AG04449 (cell line): Measurements from ENCODE around the gene PLPPR3.
"Not testable (repeated sequence)": the region's sequence is repeated elsewhere in the genome, so short reads cannot be mapped to it uniquely, and the experiment has no call there.

Source experiments
- CTCF ChIA-PET: fragments of 350-600 bp; formaldehyde crosslinking; extraction: SDS; loops from one replicate; lab custom pipeline; 2021; ENCODE audit warnings: antibody characterized with exemption; lab: Yijun Ruan, JAX
- POLR2A ChIA-PET: fragments of 400-600, 350-600 bp; formaldehyde crosslinking; extraction: SDS; loops from one replicate; lab custom pipeline; 2020; ENCODE audit warnings: antibody characterized with exemption, inconsistent platforms; lab: Yijun Ruan, JAX
- DNase-seq: peaks from one replicate; pipeline ENCODE4 v3.0.0-alpha.2; 2010; ENCODE audit warnings: low read depth, low spot score
- H3K4me3 ChIP-seq: 2 replicates; pipeline ENCODE4 v1.5.1; 2011; ENCODE audit warnings: low read depth, mild to moderate bottlenecking, control low read depth, low read length
- CTCF ChIP-seq: IDR thresholded peaks from one replicate; pipeline ENCODE4 v1.5.1; 2011; ENCODE audit warnings: mild to moderate bottlenecking, moderate library complexity, low read length, control low read depth, inconsistent platforms; ENCODE audit not compliant: insufficient read depth; ENCODE audit errors: missing control alignments

PLPPR3 gene

GRCh38 chr19:850221-850978 is 28.6 kb upstream of the PLPPR3 start:
- no peak overlapping the region; the same call in 1 of the 2 replicates for H3K4me3 ChIP-seq
- POLR2A ChIA-PET: interaction anchor here (0.8 kb wide), 1 partner anchor 52 kb away, joined by 4 read pairs; no protein-coding TSS in a partner anchor
- peak; percentile 47 for DNase-seq
- CTCF ChIA-PET: interaction anchor here (0.8 to 3.1 kb wide), 7 partner anchors 8 to 73 kb away, joined by 3 to 27 read pairs (median 4); partner anchors contain the start of gene CFD
- no peak for TF ChIP-seq CTCF

DNA sequence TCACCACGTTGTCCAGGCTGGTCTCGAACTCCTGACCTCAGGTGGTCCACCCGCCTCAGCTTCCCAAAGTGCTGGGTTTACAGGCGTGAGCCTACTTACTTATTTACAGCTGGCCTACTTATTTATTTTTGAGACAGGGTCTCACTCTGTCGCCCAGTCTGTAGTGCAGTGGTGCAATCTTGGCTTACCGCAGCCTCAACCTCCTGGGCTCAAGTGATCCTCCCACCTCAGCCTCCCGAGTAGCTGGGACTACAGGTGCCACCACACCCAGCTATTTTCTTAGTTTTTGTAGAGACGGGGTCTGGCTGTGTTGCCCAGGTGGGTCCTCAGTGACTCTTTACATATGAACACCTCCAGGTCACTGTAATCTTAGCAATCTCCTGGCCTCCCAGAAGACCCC is 27.4 kb upstream of the PLPPR3 start:
- H3K4me3 ChIP-seq, POLR2A ChIA-PET, DNase-seq: not testable (repeated sequence)
- CTCF ChIA-PET: interaction anchor here (1.0 to 3.1 kb wide), 4 partner anchors 9 to 74 kb away, joined by 3 to 27 read pairs (median 12); partner anchors contain the start of gene CFD

DNA sequence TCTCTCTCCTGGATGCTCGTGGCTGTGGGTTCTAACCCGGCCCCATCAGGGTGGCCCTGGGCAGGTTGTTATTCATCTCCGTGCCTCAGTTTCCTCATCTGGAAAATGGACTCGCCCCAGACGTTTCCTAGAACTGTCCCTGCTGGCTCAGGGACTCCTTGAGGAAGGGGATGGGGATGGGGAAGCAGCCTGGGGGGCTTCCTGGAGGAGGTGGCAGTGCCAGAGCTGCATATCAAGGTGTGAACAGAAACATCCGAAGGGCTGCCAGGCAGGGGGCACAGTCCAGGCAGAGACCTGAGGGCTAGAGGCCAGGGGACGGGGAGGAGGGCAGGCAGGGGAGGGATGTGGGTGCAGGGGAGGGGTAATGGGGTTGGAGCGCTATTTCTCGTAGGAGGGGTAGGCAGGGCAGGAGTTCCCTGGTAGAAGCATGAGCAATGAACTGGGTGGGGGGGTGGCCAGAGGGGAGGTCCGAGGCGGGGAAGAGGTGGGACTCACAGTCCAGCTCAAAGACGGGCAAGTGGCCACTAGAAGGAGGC is 26.7 kb upstream of the PLPPR3 start:
- ChIA-PET POLR2A (no interaction called here), CTCF (interaction anchor here (3.0 to 3.1 kb wide), 2 partner anchors 10 to 16 kb away, joined by 20 to 27 read pairs; partner anchors contain the start of gene CFD)
- H3K4me3 ChIP-seq: no peak overlapping the region
- DNase-seq: no peak
- TF ChIP-seq CTCF: no peak

GRCh38 chr19:845707-846521 is 24.2 kb upstream of the PLPPR3 start:
- no peak for DNase-seq
- ChIA-PET CTCF (interaction anchor here (1.1 kb wide), 1 partner anchor 10 kb away, joined by 3 read pairs; no protein-coding TSS in a partner anchor), POLR2A (no interaction called here)
- H3K4me3 ChIP-seq: no peak overlapping the region
- no peak for TF ChIP-seq CTCF

DNA sequence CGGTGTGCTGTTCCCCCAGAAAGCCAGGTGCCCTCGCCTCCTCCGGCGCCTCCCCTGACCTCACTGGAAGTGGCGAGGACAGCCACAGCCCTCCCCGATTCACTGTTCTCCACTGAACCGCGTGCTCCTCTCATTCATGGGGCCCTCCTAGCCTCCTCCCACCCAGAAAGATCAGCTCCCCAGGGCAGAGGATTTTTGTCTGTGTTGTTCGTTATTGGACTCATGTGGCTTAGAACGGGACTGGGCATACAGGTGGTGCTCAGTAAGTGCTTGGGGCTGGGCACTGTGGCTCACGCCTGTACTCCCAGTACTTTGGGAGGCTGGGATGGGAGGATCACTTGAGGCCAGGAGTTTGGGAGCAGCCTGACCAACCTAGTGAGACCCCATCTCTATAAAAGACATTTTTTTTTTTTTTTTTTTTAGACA is 22.8 kb upstream of the PLPPR3 start:
- no peak overlapping the region for H3K4me3 ChIP-seq
- CTCF ChIA-PET: no interaction called here
- DNase-seq: no peak
- TF ChIP-seq CTCF: no peak
- POLR2A ChIA-PET: no interaction called here

DNA sequence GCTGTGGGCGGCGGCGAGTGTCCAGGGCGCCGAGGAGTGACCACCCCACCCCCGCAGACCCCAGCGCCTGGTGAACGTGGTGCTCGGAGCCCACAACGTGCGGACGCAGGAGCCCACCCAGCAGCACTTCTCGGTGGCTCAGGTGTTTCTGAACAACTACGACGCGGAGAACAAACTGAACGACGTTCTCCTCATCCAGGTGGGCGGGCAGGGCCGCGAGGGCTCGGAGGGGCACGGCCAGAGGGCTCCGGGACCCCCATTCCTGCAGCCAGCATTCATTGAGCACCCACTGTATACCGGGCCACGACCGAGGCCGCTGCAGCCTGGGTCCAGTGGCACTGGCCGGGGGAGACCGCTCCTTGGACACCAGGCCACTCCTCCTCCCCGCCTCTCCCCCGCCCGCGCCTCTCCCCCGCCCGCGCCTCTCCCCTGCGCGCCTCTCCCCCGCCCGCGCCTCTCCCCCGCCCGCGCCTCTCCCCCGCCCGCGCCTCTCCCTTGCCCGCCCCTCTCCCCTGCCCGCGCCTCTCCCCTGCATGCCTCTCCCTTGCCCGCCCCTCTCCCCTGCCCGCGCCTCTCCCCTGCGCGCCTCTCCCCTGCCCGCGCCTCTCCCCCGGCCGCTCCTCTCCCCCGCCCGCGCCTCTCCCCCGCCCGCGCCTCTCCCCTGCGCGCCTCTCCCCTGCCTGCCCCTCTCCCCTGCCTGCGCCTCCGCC is 22.2 kb upstream of the PLPPR3 start:
- ChIA-PET CTCF (no interaction called here), POLR2A (no interaction called here)
- no peak for TF ChIP-seq CTCF
- DNase-seq: no peak
- no peak overlapping the region for H3K4me3 ChIP-seq
